Measurements from ENCODE around the gene CD68. TPM values are rescaled to one million over a fixed set of nuclear protein-coding genes. Genes with fewer than 3 reads are reported as not detected.

The CD68 gene
- total RNA-seq, 2 experiments from 2014 or later = 34.5 to 36.0 TPM

GRCh38 chr17:7552621-7553051 lies 26.8 kb upstream of the CD68 start:
- H3K27ac Mint-ChIP-seq = peak overlapping the region; percentile 95
- peak; percentile 74 for DNase-seq
- ChIA-PET CTCF (interaction anchor here (0.6 to 2.7 kb wide), 8 partner anchors 8 to 197 kb away, joined by 3 to 20 read pairs (median 3); partner anchors contain the start of genes SENP3, TMEM95 and ZBTB4), POLR2A (interaction anchor here (0.6 to 2.4 kb wide), 16 partner anchors 8 to 223 kb away, joined by 3 to 16 read pairs (median 4); partner anchors contain the start of genes ACAP1, MPDU1, POLR2A and SENP3)
- H3K4me3 Mint-ChIP-seq = peak overlapping the region; percentile 68
- H3K9me3 Mint-ChIP-seq = no peaks in the 10 kb centered on the region
- peaks cover 55% of the 10 kb centered on the region for H3K36me3 Mint-ChIP-seq (ENCODE audit: low read depth)
- peaks cover 75% of the 10 kb centered on the region for H3K4me1 Mint-ChIP-seq
- no peaks in the 10 kb centered on the region for H3K27me3 Mint-ChIP-seq

GRCh38 chr17:7553356-7553755 lies 26.1 kb upstream of the CD68 start:
- peak overlapping the region; percentile 68 for H3K4me3 Mint-ChIP-seq
- DNase-seq = no peak
- H3K36me3 Mint-ChIP-seq (ENCODE audit: low read depth) = peaks cover 56% of the 10 kb centered on the region
- POLR2A ChIA-PET = interaction anchor here (1.2 to 2.4 kb wide), 5 partner anchors 18 to 134 kb away, joined by 3 to 16 read pairs (median 7); partner anchors contain the start of genes MPDU1, TP53 and WRAP53
- no peaks in the 10 kb centered on the region for H3K9me3 Mint-ChIP-seq
- CTCF ChIA-PET = interaction anchor here (1.0 to 2.7 kb wide), 4 partner anchors 7 to 198 kb away, joined by 3 to 20 read pairs (median 11); partner anchors contain the start of genes SENP3 and TMEM95
- no peaks in the 10 kb centered on the region for H3K27me3 Mint-ChIP-seq
- H3K27ac Mint-ChIP-seq = peak overlapping the region; percentile 95
- H3K4me1 Mint-ChIP-seq = peaks cover 72% of the 10 kb centered on the region

- Mint-ChIP-seq H3K27me3 (no peaks in the 10 kb centered on the region), H3K4me1 (peaks cover 74% of the 10 kb centered on the region), H3K4me3 (no peak overlapping the region), H3K9me3 (no peaks in the 10 kb centered on the region), H3K27ac (peak overlapping the region; percentile 18), H3K36me3 (ENCODE audit: low read depth) (peaks cover 48% of the 10 kb centered on the region)
- ChIA-PET POLR2A (no interaction called here), CTCF (interaction anchor here (0.6 to 1.2 kb wide), 2 partner anchors 41 to 70 kb away, joined by 3 to 7 read pairs; no protein-coding TSS in a partner anchor)
- no peak for DNase-seq
Measured at GRCh38 chr17:7555320-7555948, 24.0 kb upstream of the CD68 start.

- POLR2A ChIA-PET = interaction anchor here (1.2 kb wide), 1 partner anchor 220 kb away, joined by 3 read pairs; the partner anchor contains the start of gene ACAP1
Measured at GRCh38 chr17:7556627-7557026, 22.8 kb upstream of the CD68 start.

GRCh38 chr17:7557147-7557764 lies 22.2 kb upstream of the CD68 start:
- CTCF ChIA-PET = interaction anchor here (0.6 to 6.2 kb wide), 2 partner anchors 9 to 37 kb away, joined by 4 to 207 read pairs; no protein-coding TSS in a partner anchor
- POLR2A ChIA-PET = interaction anchor here (1.1 to 1.2 kb wide), 2 partner anchors 8 to 221 kb away, joined by 3 to 4 read pairs; partner anchors contain the start of genes ACAP1 and TNFSF12
- Mint-ChIP-seq H3K4me3 (no peak overlapping the region), H3K36me3 (ENCODE audit: low read depth) (peaks cover 37% of the 10 kb centered on the region), H3K9me3 (no peaks in the 10 kb centered on the region), H3K4me1 (peaks cover 65% of the 10 kb centered on the region), H3K27ac (no peak overlapping the region), H3K27me3 (no peaks in the 10 kb centered on the region)
- DNase-seq = no peak

More at GRCh38 chr17:7556627-7557026, 22.8 kb upstream of the CD68 start:
- Mint-ChIP-seq H3K4me3 (no peak overlapping the region), H3K27ac (no peak overlapping the region), H3K4me1 (peaks cover 71% of the 10 kb centered on the region), H3K9me3 (no peaks in the 10 kb centered on the region), H3K27me3 (no peaks in the 10 kb centered on the region), H3K36me3 (ENCODE audit: low read depth) (peaks cover 41% of the 10 kb centered on the region)
- CTCF ChIA-PET = interaction anchor here (6.2 kb wide), 1 partner anchor 37 kb away, joined by 207 read pairs; no protein-coding TSS in a partner anchor
- no peak for DNase-seq

- Mint-ChIP-seq H3K36me3 (ENCODE audit: low read depth) (peaks cover 39% of the 10 kb centered on the region), H3K27me3 (no peaks in the 10 kb centered on the region), H3K27ac (peak overlapping the region; percentile 49), H3K9me3 (no peaks in the 10 kb centered on the region), H3K4me1 (peaks cover 65% of the 10 kb centered on the region), H3K4me3 (no peak overlapping the region)
- POLR2A ChIA-PET = interaction anchor here (1.1 to 1.3 kb wide), 3 partner anchors 9 to 221 kb away, joined by 3 to 4 read pairs (median 3); partner anchors contain the start of genes ACAP1 and TNFSF12
- no peak for DNase-seq
- CTCF ChIA-PET = interaction anchor here (0.6 to 6.2 kb wide), 4 partner anchors 8 to 202 kb away, joined by 3 to 207 read pairs (median 4); no protein-coding TSS in a partner anchor
Measured at GRCh38 chr17:7557775-7558543, 21.5 kb upstream of the CD68 start.

GRCh38 chr17:7558544-7559319 lies 20.7 kb upstream of the CD68 start, which contains the start of gene TNFSF13:
TNFSF13 (plus strand) TSS chr17:7558750; CDS start chr17:7559040, 290 bp downstream.
- Mint-ChIP-seq H3K27ac (peak within 1 kb of the TSS; percentile 49), H3K36me3 (ENCODE audit: low read depth) (peaks cover 34% of the 10 kb centered on the region), H3K27me3 (no peaks in the 10 kb centered on the region), H3K9me3 (no peaks in the 10 kb centered on the region), H3K4me1 (peaks cover 60% of the 10 kb centered on the region), H3K4me3 (no peak within 1 kb of the TSS)
- CTCF ChIA-PET = interaction anchor here (1.0 to 6.2 kb wide), 3 partner anchors 39 to 203 kb away, joined by 3 to 207 read pairs (median 3); no protein-coding TSS in a partner anchor
- POLR2A ChIA-PET = interaction anchor here (1.3 to 3.7 kb wide), 2 partner anchors 46 to 129 kb away, joined by 3 to 26 read pairs; partner anchors contain the start of genes TP53 and WRAP53
- DNase-seq = no peak

- Mint-ChIP-seq H3K4me3 (no peak overlapping the region), H3K27ac (no peak overlapping the region)
Measured at GRCh38 chr17:7559320-7560171, 19.9 kb upstream of the CD68 start.

GRCh38 chr17:7560172-7561027 lies 19.0 kb upstream of the CD68 start:
- DNase-seq = peak; percentile 64
- H3K27me3 Mint-ChIP-seq = no peaks in the 10 kb centered on the region
- no peaks in the 10 kb centered on the region for H3K9me3 Mint-ChIP-seq
- peaks cover 38% of the 10 kb centered on the region for H3K36me3 Mint-ChIP-seq (ENCODE audit: low read depth)
- CTCF ChIA-PET = interaction anchor here (0.7 to 6.2 kb wide), 40 partner anchors 8 to 514 kb away, joined by 3 to 207 read pairs (median 6); partner anchors contain the start of genes CD68, FXR2, GABARAP and MPDU1
- H3K4me1 Mint-ChIP-seq = peaks cover 56% of the 10 kb centered on the region
- POLR2A ChIA-PET = interaction anchor here (0.9 to 4.5 kb wide), 26 partner anchors 8 to 252 kb away, joined by 3 to 80 read pairs (median 4); partner anchors contain the start of genes CD68, MPDU1, POLR2A and TMEM102
- H3K27ac Mint-ChIP-seq = peak overlapping the region; percentile 93
- H3K4me3 Mint-ChIP-seq = peak overlapping the region; percentile 91

More at GRCh38 chr17:7559320-7560171, 19.9 kb upstream of the CD68 start:
- no peak for DNase-seq
- Mint-ChIP-seq H3K27me3 (no peaks in the 10 kb centered on the region), H3K4me1 (peaks cover 63% of the 10 kb centered on the region), H3K36me3 (ENCODE audit: low read depth) (peaks cover 36% of the 10 kb centered on the region), H3K9me3 (no peaks in the 10 kb centered on the region)
- POLR2A ChIA-PET = interaction anchor here (1.0 to 4.5 kb wide), 11 partner anchors 13 to 175 kb away, joined by 3 to 80 read pairs (median 13); partner anchors contain the start of genes MPDU1, POLR2A, TMEM102 and TP53
- CTCF ChIA-PET = interaction anchor here (0.7 to 6.2 kb wide), 28 partner anchors 7 to 319 kb away, joined by 3 to 207 read pairs (median 10); partner anchors contain the start of genes CD68, GABARAP, MPDU1 and SOX15
